Activated CD4-positive, CD25-positive, alpha-beta regulatory T cell treated with anti-CD3 and anti-CD28 coated beads, Interleukin-2, amount 50 U/mL, for 24 hours (primary cell): ENCODE measurements around the gene RFK.
"Not testable (repeated sequence)": the region's sequence is repeated elsewhere in the genome, so short reads cannot be mapped to it uniquely, and the experiment has no call there.

Source experiments
- ATAC-seq, 2 donors: fragments of 150-1000 bp; cut with Tn5 transposase; one replicate each; pipeline ENCODE4 v1.10.0; 2021; ENCODE audit warnings: mild to moderate bottlenecking in 1 of 2, moderate library complexity in 1 of 2

Gene RFK

GRCh38 chr9:76369583-76369982 lies 24.6 kb downstream of the RFK start:
- no peak for ATAC-seq

- ATAC-seq = no peak
Measured at GRCh38 chr9:76366275-76366674, 28.0 kb downstream of the RFK start.

GRCh38 chr9:76365028-76365427 lies 29.2 kb downstream of the RFK start:
- no peak for ATAC-seq

- no peak for ATAC-seq
Measured at GRCh38 chr9:76363032-76363395, 31.2 kb downstream of the RFK start.

- not testable (repeated sequence) for ATAC-seq
Measured at GRCh38 chr9:76362332-76363031, 31.7 kb downstream of the RFK start.

GRCh38 chr9:76359766-76360165 lies 34.5 kb downstream of the RFK start:
- ATAC-seq = no peak

GRCh38 chr9:76359365-76359764 lies 34.9 kb downstream of the RFK start:
- no peak for ATAC-seq

- ATAC-seq = no peak
Measured at GRCh38 chr9:76358628-76359280, 35.5 kb downstream of the RFK start.

- no peak for ATAC-seq
Measured at GRCh38 chr9:76357555-76357954, 36.7 kb downstream of the RFK start.

GRCh38 chr9:76355886-76356285 lies 38.3 kb downstream of the RFK start:
- no peak for ATAC-seq

GRCh38 chr9:76354221-76354620 lies 40.0 kb downstream of the RFK start:
- ATAC-seq = no peak

GRCh38 chr9:76353280-76353679 lies 40.9 kb downstream of the RFK start:
- no peak for ATAC-seq

- ATAC-seq = no peak
Measured at GRCh38 chr9:76352026-76352620, 42.1 kb downstream of the RFK start.

- no peak for ATAC-seq
Measured at GRCh38 chr9:76351006-76351405, 43.2 kb downstream of the RFK start.

GRCh38 chr9:76349865-76350264 lies 44.4 kb downstream of the RFK start:
- no peak for ATAC-seq

GRCh38 chr9:76342858-76343257 lies 51.4 kb downstream of the RFK start:
- ATAC-seq = no peak

GRCh38 chr9:76342201-76342600 lies 52.0 kb downstream of the RFK start:
- no peak for ATAC-seq

GRCh38 chr9:76341616-76342015 lies 52.6 kb downstream of the RFK start:
- no peak for ATAC-seq

GRCh38 chr9:76338418-76338817 lies 55.8 kb downstream of the RFK start:
- ATAC-seq = no peak

- ATAC-seq = no peak
Measured at GRCh38 chr9:76336027-76336426, 58.2 kb downstream of the RFK start.
